PC-3 (cell line): ENCODE data around the gene IFI44. TPM values are rescaled to one million over a fixed set of nuclear protein-coding genes. Genes with fewer than 3 reads are reported as not detected.

Experiments
- ATAC-seq: fragments of 200-7000 bp; cut with Tn5 transposase; 2 replicates; pipeline ENCODE4 v1.9.1; 2020; ENCODE audit warnings: mild to moderate bottlenecking, moderate library complexity
- BruUV-seq: library from RNA; stranded (reverse); fragments of 400-500 nt; replicated peaks from 2 replicates; lab custom pipeline; 2021; lab: Mats Ljungman, UMichigan
- CTCF ChIA-PET: fragments of 300-600 bp; sonication (Branson Sonifier 250); formaldehyde crosslinking; loops from one replicate; lab custom pipeline; 2022; ENCODE audit warnings: antibody characterized with exemption; lab: Charles Lee
- POLR2A ChIA-PET: fragments of 300-600 bp; sonication (Branson Sonifier 250); formaldehyde crosslinking; loops from one replicate; lab custom pipeline; 2022; ENCODE audit warnings: antibody characterized with exemption; ENCODE audit not compliant: unreplicated experiment; lab: Charles Lee
- DNase-seq: peaks from one replicate; pipeline ENCODE4 v3.0.0-alpha.2; 2015
- H2AFZ ChIP-seq: fragments of 300-600 bp; sonication (generic); 2 replicates; pipeline ENCODE4 v1.6.0; 2016; ENCODE audit warnings: antibody characterized with exemption, low read length
- H3F3A ChIP-seq: fragments of 300-600 bp; sonication (generic); one replicate; pipeline ENCODE4 v1.6.0; 2017; ENCODE audit warnings: antibody characterized with exemption, low read length, control low read depth, mild to moderate bottlenecking; ENCODE audit not compliant: unreplicated experiment
- H3K27ac ChIP-seq: fragments of 300-600 bp; sonication (generic); 2 replicates; pipeline ENCODE4 v1.5.1; 2016; ENCODE audit warnings: mild to moderate bottlenecking, low read length
- H3K27me3 ChIP-seq: fragments of 300-600 bp; sonication (generic); 2 replicates; pipeline ENCODE4 v1.6.1; 2016; ENCODE audit warnings: low read length, mixed read lengths
- H3K36me3 ChIP-seq: fragments of 300-600 bp; sonication (generic); 2 replicates; pipeline ENCODE4 v1.6.1; 2016; ENCODE audit warnings: low read depth, mixed run types, low read length, mixed read lengths
- H3K4me1 ChIP-seq: fragments of 300-600 bp; sonication (generic); 2 replicates; pipeline ENCODE4 v1.5.1; 2016; ENCODE audit warnings: low read length; ENCODE audit not compliant: insufficient read depth
- H3K4me2 ChIP-seq: fragments of 300-600 bp; sonication (generic); 2 replicates; pipeline ENCODE4 v1.6.0; 2016; ENCODE audit warnings: low read length
- H3K4me3 ChIP-seq: fragments of 300-600 bp; sonication (generic); 2 replicates; pipeline ENCODE4 v1.5.1; 2016; ENCODE audit warnings: mild to moderate bottlenecking, low read length, mixed read lengths
- H3K79me2 ChIP-seq: fragments of 300-600 bp; sonication (generic); 2 replicates; pipeline ENCODE4 v1.6.1; 2017; ENCODE audit warnings: low read length, mixed read lengths
- H3K9ac ChIP-seq: fragments of 300-600 bp; sonication (generic); 2 replicates; pipeline ENCODE4 v1.6.0; 2016; ENCODE audit warnings: mild to moderate bottlenecking, low read length
- H3K9me2 ChIP-seq: fragments of 300-600 bp; sonication (generic); replicated peaks from 2 replicates; pipeline ENCODE4 v1.6.1; 2016; ENCODE audit warnings: mixed run types, low read length, mixed read lengths
- H3K9me3 ChIP-seq: fragments of 300-600 bp; sonication (generic); 2 replicates; pipeline ENCODE4 v1.6.1; 2016; ENCODE audit warnings: low read length, mixed read lengths
- H4K20me1 ChIP-seq: fragments of 300-600 bp; sonication (generic); 2 replicates; pipeline ENCODE4 v1.6.1; 2016; ENCODE audit warnings: low read length, mixed read lengths
- EZH2 ChIP-seq: fragments of 300-600 bp; sonication (generic); IDR thresholded peaks from one replicate; pipeline ENCODE4 v1.6.1; 2017; ENCODE audit warnings: antibody characterized with exemption, mild to moderate bottlenecking, low read length; ENCODE audit not compliant: unreplicated experiment
- EZH2phosphoT487 ChIP-seq: fragments of 300-600 bp; sonication (generic); IDR thresholded peaks from 2 replicates; pipeline ENCODE4 v1.6.1; 2018; ENCODE audit warnings: mild to moderate bottlenecking, antibody characterized with exemption, low read length, borderline replicate concordance
- intact Hi-C: fragments of 100-400 bp; cut with micrococcal nuclease; formaldehyde crosslinking; loops from 2 replicates; pipeline ENCODE4 v1.9.0; 2023
- total RNA-seq: library from RNA; depleted of rRNA; stranded (reverse); fragments of >200 nt; gene quantifications from 2 replicates; pipeline ENCODE4 v1.2.3, GENCODE V29; 2014
- TF ChIP-seq, protein P1 (sequence below): fragments of 300-600 bp; sonication (generic); conservative IDR thresholded peaks from 2 replicates; pipeline ENCODE4 v1.5.1; 2017; ENCODE audit warnings: antibody characterized with exemption, low read depth, mild to moderate bottlenecking, low read length

The IFI44 gene
- total RNA-seq, 1 experiment from 2014 or later = 10.4 TPM

DNA sequence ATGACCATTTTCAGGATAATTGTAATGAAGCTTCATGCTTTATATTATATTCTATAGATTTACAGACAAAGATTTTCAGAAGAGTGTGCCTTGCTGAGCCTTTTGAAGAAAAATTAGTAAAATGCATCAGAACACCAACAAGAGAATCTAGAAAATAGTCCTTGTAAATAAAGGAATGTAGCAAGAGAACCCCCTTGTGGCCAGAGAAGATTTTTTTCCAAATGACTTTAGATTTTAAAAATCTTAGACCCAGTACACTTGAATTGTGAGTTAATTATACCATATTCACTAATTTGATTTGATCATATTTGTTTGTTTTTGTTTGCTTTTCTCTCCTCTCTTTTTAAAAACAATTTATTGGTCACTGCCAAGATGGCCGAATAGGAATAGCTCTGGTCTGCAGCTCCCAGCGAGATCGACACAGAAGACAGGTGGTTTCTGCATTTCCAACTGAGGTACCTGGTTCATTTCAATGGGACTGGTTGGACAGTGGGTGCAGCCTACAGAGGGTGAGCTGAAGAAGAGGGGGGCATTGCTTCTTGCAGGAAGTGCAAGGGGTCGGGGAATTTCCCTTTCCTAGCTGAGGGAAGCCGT is 42.2 kb upstream of the IFI44 start:
- TF ChIP-seq EZH2phosphoT487 (no peak), EZH2 (no peak)
- TF ChIP-seq, protein P1, sequence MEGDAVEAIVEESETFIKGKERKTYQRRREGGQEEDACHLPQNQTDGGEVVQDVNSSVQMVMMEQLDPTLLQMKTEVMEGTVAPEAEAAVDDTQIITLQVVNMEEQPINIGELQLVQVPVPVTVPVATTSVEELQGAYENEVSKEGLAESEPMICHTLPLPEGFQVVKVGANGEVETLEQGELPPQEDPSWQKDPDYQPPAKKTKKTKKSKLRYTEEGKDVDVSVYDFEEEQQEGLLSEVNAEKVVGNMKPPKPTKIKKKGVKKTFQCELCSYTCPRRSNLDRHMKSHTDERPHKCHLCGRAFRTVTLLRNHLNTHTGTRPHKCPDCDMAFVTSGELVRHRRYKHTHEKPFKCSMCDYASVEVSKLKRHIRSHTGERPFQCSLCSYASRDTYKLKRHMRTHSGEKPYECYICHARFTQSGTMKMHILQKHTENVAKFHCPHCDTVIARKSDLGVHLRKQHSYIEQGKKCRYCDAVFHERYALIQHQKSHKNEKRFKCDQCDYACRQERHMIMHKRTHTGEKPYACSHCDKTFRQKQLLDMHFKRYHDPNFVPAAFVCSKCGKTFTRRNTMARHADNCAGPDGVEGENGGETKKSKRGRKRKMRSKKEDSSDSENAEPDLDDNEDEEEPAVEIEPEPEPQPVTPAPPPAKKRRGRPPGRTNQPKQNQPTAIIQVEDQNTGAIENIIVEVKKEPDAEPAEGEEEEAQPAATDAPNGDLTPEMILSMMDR = peak; percentile 78
- Histone ChIP-seq H3K9ac (peak overlapping the region; percentile 8; the same call in 1 of the 2 replicates), H3K4me2 (0 out of 2 replicates have a peak overlapping the region, but pooled peaks have one; percentile 2), H3K9me2 (no peaks in the 10 kb centered on the region), H3K27ac (peak overlapping the region; percentile 57), H3K36me3 (no peaks in the 10 kb centered on the region), H3K4me3 (no peak overlapping the region), H2AFZ (peak overlapping the region; percentile 45; the same call in 1 of the 2 replicates), H3K27me3 (no peaks in the 10 kb centered on the region), H3K79me2 (no peaks in the 10 kb centered on the region), H4K20me1 (no peaks in the 10 kb centered on the region), H3K4me1 (peaks cover 22% of the 10 kb centered on the region), H3F3A (no peaks in the 10 kb centered on the region), H3K9me3 (no peaks in the 10 kb centered on the region)
- intact Hi-C loops = loop anchor here (1.0 to 5.0 kb wide), 7 partner anchors 105 to 476 kb away; no protein-coding TSS in a partner anchor
- BruUV-seq = no TSS peak
- CTCF ChIA-PET = interaction anchor here (0.6 kb wide), 1 partner anchor 462 kb away, joined by 3 read pairs; no protein-coding TSS in a partner anchor
- DNase-seq = peak; percentile 69
- POLR2A ChIA-PET = no interaction called here
- ATAC-seq = peak; percentile 64

- POLR2A ChIA-PET = no interaction called here
- TF ChIP-seq, protein P1 = no peak
- TF ChIP-seq EZH2phosphoT487 = no peak
- no peak for TF ChIP-seq EZH2
- intact Hi-C loops = loop anchor here (1.0 to 5.0 kb wide), 7 partner anchors 106 to 477 kb away; no protein-coding TSS in a partner anchor
- no peak overlapping the region for H3K4me3 ChIP-seq
- H3K4me1 ChIP-seq = peaks cover 22% of the 10 kb centered on the region
- no peaks in the 10 kb centered on the region for H3K79me2 ChIP-seq
- H3F3A ChIP-seq = no peaks in the 10 kb centered on the region
- H3K36me3 ChIP-seq = no peaks in the 10 kb centered on the region
- CTCF ChIA-PET = no interaction called here
- no peaks in the 10 kb centered on the region for H3K9me3 ChIP-seq
- H4K20me1 ChIP-seq = no peaks in the 10 kb centered on the region
- ATAC-seq (peak; percentile 39), DNase-seq (no peak)
- no peak overlapping the region for H3K9ac ChIP-seq
- no TSS peak for BruUV-seq
- no peaks in the 10 kb centered on the region for H3K27me3 ChIP-seq
- no peak overlapping the region for H2AFZ ChIP-seq
- no peak overlapping the region for H3K4me2 ChIP-seq
- H3K27ac ChIP-seq = no peak overlapping the region
- H3K9me2 ChIP-seq = no peaks in the 10 kb centered on the region
These were observed 41.7 kb upstream of the IFI44 start for GRCh38 chr1:78607944-78608343.

- Histone ChIP-seq H2AFZ (peak overlapping the region; percentile 49), H3K9ac (no peak overlapping the region), H3K36me3 (no peaks in the 10 kb centered on the region), H3K27ac (no peak overlapping the region), H3K4me1 (peaks cover 24% of the 10 kb centered on the region), H3K79me2 (no peaks in the 10 kb centered on the region), H3K9me3 (no peaks in the 10 kb centered on the region), H3K4me2 (peak overlapping the region; percentile 9; the same call in 1 of the 2 replicates), H3K4me3 (no peak overlapping the region), H4K20me1 (no peaks in the 10 kb centered on the region), H3F3A (no peaks in the 10 kb centered on the region), H3K9me2 (no peaks in the 10 kb centered on the region), H3K27me3 (no peaks in the 10 kb centered on the region)
- no TSS peak for BruUV-seq
- ATAC-seq (peak; percentile 59), DNase-seq (peak; percentile 91)
- intact Hi-C loops = loop anchor here (1.0 to 2.0 kb wide), 2 partner anchors 59 to 579 kb away; no protein-coding TSS in a partner anchor
- no peak for TF ChIP-seq EZH2phosphoT487
- TF ChIP-seq, protein P1 = peak; percentile 90
- POLR2A ChIA-PET = no interaction called here
- CTCF ChIA-PET = interaction anchor here (0.5 to 0.8 kb wide), 5 partner anchors 10 to 134 kb away, joined by 3 to 5 read pairs (median 4); no protein-coding TSS in a partner anchor
These were observed 32.0 kb upstream of the IFI44 start for GRCh38 chr1:78617615-78618026.
